ENCODE data around the gene NMD3. TPM values are rescaled to one million over a fixed set of nuclear protein-coding genes. Genes with fewer than 3 reads are reported as not detected.
"Not testable (repeated sequence)": the region's sequence is repeated elsewhere in the genome, so short reads cannot be mapped to it uniquely, and the experiment has no call there.

Gene NMD3
- total RNA-seq, 1 donor from 2014 or later, result 49.0 TPM

- intact Hi-C loops (cut with DNase I), result no loop called here
- DNase-seq (ENCODE audit: missing footprints), result no peak
- no peak for ATAC-seq
Measured at GRCh38 chr3:161268601-161269000, 47.5 kb downstream of the NMD3 start.

GRCh38 chr3:161270991-161271390 lies 49.9 kb downstream of the NMD3 start:
- DNase-seq (ENCODE audit: missing footprints) (no peak), ATAC-seq (no peak)
- intact Hi-C loops (cut with DNase I), result no loop called here

- intact Hi-C loops (cut with DNase I), result no loop called here
- ATAC-seq (no peak), DNase-seq (ENCODE audit: missing footprints) (no peak)
Measured at GRCh38 chr3:161271646-161272045, 50.5 kb downstream of the NMD3 start.

DNA sequence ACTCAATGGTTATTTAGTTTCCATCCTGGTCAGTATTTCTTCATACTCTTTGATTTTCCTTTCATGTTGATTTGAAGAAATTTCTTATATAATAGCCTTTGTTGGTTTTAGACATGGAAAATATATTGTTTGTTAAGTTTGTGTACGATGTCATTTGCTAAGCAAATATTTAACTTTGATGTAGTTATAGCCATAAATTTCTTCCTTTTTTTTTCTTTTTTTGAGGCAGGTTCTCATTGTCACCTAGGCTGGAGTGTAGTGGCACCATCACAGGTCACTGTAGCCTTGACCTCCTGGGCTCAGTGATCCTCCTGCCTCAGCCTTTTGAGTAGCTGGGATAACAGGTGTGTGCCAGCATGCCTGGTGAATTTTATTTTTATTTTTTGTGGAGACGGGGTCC lies 51.4 kb downstream of the NMD3 start:
- no peak for ATAC-seq
- DNase-seq (ENCODE audit: missing footprints), result no peak
- intact Hi-C loops (cut with DNase I), result no loop called here

DNA sequence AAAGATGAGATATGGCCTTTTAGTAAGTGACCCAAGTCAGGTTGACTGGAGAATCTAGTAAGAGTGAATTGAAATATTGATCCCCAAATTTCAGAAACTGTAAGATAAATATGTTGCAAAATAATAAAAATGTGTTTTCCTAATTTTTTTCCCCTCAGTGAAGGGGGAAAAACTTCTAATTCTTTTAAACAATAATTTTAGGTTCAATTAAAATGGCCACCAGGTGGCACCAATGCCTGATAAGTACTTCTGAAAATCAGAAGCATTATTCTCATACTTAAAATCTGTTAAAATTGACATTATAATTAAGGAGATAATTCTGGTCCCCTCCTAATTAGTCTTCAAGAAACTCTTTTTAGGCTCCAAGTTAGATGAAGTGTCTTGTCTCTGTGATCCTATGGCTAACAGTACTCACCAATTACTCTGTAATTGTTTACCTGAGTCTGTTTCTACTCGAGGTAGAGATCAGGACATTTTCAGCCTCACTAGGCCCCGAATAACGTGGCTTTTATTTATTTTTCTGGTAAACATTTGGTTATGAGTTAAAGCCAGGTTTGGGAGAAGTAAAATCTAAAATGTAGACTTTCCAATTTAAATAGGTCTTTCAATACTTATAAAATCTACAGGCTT lies 52.6 kb downstream of the NMD3 start:
- intact Hi-C loops (cut with DNase I), result loop anchor here (2.0 kb wide), 1 partner anchor 149 kb away; no protein-coding TSS in a partner anchor
- ATAC-seq (no peak), DNase-seq (ENCODE audit: missing footprints) (no peak)

GRCh38 chr3:161274691-161275298 lies 53.7 kb downstream of the NMD3 start:
- ATAC-seq, result no peak
- intact Hi-C loops (cut with DNase I), result loop anchor here (2.0 kb wide), 1 partner anchor 148 kb away; no protein-coding TSS in a partner anchor
- DNase-seq (ENCODE audit: missing footprints), result no peak

- DNase-seq (ENCODE audit: missing footprints) (no peak), ATAC-seq (no peak)
- intact Hi-C loops (cut with DNase I), result loop anchor here (2.0 kb wide), 1 partner anchor 147 kb away; no protein-coding TSS in a partner anchor
Measured at GRCh38 chr3:161275919-161276318, 54.8 kb downstream of the NMD3 start.

- ATAC-seq; intact Hi-C loops (cut with DNase I); DNase-seq (ENCODE audit: missing footprints): not testable (repeated sequence)
Measured at GRCh38 chr3:161282387-161282786, 61.3 kb downstream of the NMD3 start.

DNA sequence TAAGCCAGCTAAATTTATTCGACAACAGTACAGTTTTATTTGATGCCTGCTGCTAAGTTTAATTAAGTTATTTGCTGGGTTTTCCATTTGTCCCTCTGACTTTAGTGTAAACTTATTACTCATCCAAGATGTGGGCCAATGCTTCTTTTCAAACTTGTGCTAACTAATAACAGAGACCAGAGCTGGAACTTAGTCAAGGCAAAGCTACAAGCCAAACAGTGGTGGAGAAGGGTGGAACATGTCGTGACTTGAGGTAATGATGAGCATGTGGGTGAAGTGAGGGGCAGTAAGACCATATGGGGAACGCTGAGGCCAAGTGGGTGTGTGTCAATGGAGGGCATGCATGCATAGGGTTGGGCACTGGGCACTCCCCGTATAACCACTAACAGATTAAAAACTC lies 63.9 kb downstream of the NMD3 start:
- intact Hi-C loops (cut with DNase I), result no loop called here
- ATAC-seq (no peak), DNase-seq (ENCODE audit: missing footprints) (no peak)

DNA sequence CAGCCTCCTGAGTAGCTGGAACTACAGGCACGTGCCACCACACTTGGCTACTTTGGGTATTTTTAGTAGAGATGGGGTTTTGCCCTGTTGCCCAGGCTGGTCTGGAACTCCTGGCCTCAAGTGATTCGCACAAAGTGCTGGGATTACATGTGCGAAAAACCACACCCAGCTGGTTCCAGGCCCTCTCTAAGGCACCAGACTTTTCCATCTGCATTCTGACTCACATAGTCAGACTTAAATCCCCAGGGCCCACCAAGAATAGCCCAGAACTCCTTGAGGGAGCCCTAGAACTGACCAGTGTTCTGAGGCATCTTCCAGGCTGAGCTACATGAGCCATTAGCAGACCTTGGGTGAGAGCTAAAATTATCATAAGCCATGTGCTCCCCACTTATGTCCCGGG lies 68.1 kb downstream of the NMD3 start:
- intact Hi-C loops (cut with DNase I), result no loop called here
- DNase-seq (ENCODE audit: missing footprints) (no peak), ATAC-seq (no peak)

DNA sequence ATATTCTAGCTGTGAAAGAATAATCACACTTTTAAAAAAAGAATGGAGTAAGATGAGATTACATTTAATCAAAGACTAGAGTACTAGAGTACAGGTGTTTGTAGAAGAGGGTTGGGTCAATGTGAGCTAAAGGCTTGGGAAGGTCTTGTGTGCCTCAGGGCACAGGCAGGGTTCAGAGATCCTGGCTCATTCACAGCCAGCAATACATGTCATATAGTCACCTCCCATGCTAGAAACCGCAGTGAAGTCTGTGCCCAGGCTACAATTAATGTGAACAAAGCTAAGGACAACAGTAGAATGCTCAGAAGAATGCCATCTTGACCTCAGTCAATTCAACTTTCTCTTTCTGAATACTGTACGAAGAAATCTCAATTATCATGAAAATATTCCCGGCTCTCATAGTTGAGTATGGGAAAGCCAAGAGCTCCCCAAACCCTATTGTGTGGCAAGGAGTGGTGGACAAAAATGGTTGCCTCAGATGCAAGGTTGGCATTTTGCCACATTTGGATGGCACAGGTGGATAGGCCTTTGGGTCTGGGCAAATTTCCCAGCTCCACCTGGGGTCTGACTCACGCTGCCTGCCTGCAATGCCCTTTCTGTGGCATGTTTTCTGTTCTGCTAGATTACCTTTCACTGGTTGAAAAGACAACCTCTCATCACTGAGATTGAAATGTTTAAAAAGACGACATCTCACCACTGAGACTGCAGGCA lies 70.2 kb downstream of the NMD3 start:
- ATAC-seq, result no peak
- intact Hi-C loops (cut with DNase I), result no loop called here
- no peak for DNase-seq (ENCODE audit: missing footprints)

DNA sequence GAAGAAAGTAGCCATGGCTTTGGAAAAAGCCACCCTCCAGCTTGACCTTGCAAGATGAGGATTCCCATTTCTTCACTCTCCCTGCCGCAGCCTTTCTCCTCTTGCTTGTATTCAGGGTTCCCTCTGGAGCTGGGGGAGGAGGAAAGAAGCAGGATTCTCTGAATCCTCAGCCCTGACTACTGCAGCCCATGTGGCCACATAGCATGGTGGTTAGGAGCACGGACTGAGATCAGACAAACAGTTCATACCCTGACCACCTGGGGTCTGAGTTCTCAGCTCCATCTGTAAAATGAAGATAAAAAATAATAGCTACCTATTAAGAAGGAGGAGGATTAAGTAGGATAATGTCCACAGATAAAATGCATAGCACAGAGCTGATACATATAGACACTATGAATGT lies 72.3 kb downstream of the NMD3 start:
- intact Hi-C loops (cut with DNase I), result no loop called here

GRCh38 chr3:161295325-161295724 lies 74.2 kb downstream of the NMD3 start:
- intact Hi-C loops (cut with DNase I), result no loop called here
- ATAC-seq, result no peak
- no peak for DNase-seq (ENCODE audit: missing footprints)

More for the DNA sequence above, 72.3 kb downstream of the NMD3 start:
- DNase-seq (ENCODE audit: missing footprints), result no peak
- no peak for ATAC-seq

GRCh38 chr3:161296814-161297213 lies 75.7 kb downstream of the NMD3 start:
- intact Hi-C loops (cut with DNase I), result no loop called here
- DNase-seq (ENCODE audit: missing footprints), result no peak
- ATAC-seq, result no peak

Other genes with a start within 250 kb of the NMD3 start
- 51.8 TPM for gene B3GALNT1, start 116.0 kb upstream of the NMD3 start, total RNA-seq
- gene SPTSSB, start 150.2 kb downstream of the NMD3 start, total RNA-seq, result 0.57 TPM